ENCODE measurements around the gene TSPAN14. TPM values are rescaled to one million over a fixed set of nuclear protein-coding genes. Genes with fewer than 3 reads are reported as not detected.

The TSPAN14 gene
- total and polyA plus RNA-seq, 2 experiments from 2014 or later = 17.9 to 40.7 TPM

DNA sequence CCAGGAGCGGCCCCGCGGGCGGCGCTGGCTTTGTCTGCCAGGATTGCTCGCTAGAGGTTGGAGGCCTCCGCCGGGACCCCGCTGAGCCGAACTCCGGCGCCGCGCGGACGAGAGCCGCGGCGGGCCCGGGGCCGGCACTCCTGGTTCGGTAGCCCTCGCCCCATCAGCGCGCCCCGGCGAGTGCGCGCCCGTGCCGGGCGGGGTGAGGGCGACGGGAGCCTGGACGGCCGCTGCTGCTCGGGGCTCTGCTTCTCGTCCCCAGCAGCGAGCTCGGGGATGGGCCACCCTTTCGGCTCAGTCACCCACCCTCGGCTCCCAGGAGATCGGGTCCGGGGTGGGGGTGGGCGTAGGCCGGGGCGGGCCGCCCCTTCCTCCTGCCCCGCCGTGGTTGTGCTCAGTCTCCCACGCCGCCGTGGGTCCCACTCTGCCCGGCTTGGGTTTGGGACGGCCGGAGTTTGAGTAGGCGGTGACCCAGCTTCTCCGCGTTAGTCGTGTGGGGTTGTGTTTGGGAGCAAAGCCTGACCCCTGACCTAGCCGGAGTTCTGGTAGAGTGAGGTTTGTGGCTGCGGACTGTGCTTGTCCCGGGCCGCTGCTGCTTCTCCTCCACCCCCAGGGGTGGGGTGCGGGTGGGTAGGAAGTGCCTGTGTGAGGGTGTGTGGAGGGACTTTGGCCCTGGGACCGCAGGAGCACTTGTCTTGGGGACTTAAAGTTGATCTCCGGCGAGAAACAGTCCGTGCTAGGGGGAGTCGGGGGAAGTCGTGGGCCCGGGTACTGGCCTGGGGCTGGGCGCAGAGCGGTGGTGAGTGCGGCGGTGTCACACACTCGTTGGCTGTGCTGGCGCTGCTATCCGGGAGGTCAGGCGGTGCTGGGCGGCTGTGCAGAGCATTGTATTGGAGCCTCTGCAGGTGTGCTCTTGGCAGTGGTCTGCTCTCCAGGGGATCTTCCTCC lies 677 bp downstream of the TSPAN14 start:
- H2AFZ ChIP-seq = peak overlapping the region; percentile 76
- H3K27me3 Mint-ChIP-seq (ENCODE audit: insufficient read depth, low read depth, poor library complexity) = peaks cover 13% of the 10 kb centered on the region
- peak overlapping the region; percentile 86 for H3K4me3 ChIP-seq
- no peaks in the 10 kb centered on the region for H3K9me3 Mint-ChIP-seq
- H4K20me1 ChIP-seq (replicated peaks; ENCODE audit: insufficient read depth) = peaks cover 41% of the 10 kb centered on the region
- no peak for TF ChIP-seq EZH2 (IDR thresholded peaks at IDR 0.05; ENCODE audit: low read depth, unreplicated experiment)
- TF ChIP-seq, protein P1, sequence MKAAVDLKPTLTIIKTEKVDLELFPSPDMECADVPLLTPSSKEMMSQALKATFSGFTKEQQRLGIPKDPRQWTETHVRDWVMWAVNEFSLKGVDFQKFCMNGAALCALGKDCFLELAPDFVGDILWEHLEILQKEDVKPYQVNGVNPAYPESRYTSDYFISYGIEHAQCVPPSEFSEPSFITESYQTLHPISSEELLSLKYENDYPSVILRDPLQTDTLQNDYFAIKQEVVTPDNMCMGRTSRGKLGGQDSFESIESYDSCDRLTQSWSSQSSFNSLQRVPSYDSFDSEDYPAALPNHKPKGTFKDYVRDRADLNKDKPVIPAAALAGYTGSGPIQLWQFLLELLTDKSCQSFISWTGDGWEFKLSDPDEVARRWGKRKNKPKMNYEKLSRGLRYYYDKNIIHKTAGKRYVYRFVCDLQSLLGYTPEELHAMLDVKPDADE (IDR thresholded peaks at IDR 0.05) = no peak
- no peak for TF ChIP-seq JUNB (IDR thresholded peaks at IDR 0.05; ENCODE audit: unreplicated experiment)
- no peak for TF ChIP-seq STAT1 (IDR thresholded peaks at IDR 0.05; ENCODE audit: unreplicated experiment)
- TF ChIP-seq, protein P2, sequence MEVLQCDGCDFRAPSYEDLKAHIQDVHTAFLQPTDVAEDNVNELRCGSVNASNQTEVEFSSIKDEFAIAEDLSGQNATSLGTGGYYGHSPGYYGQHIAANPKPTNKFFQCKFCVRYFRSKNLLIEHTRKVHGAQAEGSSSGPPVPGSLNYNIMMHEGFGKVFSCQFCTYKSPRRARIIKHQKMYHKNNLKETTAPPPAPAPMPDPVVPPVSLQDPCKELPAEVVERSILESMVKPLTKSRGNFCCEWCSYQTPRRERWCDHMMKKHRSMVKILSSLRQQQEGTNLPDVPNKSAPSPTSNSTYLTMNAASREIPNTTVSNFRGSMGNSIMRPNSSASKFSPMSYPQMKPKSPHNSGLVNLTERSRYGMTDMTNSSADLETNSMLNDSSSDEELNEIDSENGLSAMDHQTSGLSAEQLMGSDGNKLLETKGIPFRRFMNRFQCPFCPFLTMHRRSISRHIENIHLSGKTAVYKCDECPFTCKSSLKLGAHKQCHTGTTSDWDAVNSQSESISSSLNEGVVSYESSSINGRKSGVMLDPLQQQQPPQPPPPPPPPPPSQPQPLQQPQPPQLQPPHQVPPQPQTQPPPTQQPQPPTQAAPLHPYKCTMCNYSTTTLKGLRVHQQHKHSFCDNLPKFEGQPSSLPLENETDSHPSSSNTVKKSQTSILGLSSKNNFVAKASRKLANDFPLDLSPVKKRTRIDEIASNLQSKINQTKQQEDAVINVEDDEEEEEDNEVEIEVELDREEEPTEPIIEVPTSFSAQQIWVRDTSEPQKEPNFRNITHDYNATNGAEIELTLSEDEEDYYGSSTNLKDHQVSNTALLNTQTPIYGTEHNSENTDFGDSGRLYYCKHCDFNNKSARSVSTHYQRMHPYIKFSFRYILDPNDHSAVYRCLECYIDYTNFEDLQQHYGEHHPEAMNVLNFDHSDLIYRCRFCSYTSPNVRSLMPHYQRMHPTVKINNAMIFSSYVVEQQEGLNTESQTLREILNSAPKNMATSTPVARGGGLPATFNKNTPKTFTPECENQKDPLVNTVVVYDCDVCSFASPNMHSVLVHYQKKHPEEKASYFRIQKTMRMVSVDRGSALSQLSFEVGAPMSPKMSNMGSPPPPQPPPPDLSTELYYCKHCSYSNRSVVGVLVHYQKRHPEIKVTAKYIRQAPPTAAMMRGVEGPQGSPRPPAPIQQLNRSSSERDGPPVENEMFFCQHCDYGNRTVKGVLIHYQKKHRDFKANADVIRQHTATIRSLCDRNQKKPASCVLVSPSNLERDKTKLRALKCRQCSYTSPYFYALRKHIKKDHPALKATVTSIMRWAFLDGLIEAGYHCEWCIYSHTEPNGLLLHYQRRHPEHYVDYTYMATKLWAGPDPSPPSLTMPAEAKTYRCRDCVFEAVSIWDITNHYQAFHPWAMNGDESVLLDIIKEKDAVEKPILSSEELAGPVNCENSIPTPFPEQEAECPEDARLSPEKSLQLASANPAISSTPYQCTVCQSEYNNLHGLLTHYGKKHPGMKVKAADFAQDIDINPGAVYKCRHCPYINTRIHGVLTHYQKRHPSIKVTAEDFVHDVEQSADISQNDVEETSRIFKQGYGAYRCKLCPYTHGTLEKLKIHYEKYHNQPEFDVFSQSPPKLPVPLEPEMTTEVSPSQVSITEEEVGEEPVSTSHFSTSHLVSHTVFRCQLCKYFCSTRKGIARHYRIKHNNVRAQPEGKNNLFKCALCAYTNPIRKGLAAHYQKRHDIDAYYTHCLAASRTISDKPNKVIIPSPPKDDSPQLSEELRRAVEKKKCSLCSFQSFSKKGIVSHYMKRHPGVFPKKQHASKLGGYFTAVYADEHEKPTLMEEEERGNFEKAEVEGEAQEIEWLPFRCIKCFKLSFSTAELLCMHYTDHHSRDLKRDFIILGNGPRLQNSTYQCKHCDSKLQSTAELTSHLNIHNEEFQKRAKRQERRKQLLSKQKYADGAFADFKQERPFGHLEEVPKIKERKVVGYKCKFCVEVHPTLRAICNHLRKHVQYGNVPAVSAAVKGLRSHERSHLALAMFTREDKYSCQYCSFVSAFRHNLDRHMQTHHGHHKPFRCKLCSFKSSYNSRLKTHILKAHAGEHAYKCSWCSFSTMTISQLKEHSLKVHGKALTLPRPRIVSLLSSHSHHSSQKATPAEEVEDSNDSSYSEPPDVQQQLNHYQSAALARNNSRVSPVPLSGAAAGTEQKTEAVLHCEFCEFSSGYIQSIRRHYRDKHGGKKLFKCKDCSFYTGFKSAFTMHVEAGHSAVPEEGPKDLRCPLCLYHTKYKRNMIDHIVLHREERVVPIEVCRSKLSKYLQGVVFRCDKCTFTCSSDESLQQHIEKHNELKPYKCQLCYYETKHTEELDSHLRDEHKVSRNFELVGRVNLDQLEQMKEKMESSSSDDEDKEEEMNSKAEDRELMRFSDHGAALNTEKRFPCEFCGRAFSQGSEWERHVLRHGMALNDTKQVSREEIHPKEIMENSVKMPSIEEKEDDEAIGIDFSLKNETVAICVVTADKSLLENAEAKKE (CRISPR knock-in tag; IDR thresholded peaks at IDR 0.05) = no peak
- H3K9me2 ChIP-seq (ENCODE audit: insufficient read depth) = 0 out of 2 replicates have a peak, but pooled peaks cover 7% of the 10 kb centered on the region
- H3K79me2 ChIP-seq (replicated peaks; ENCODE audit: insufficient read depth) = peaks cover 46% of the 10 kb centered on the region
- no peaks in the 10 kb centered on the region for H3K36me3 ChIP-seq (ENCODE audit: insufficient read depth)
- H3K4me2 ChIP-seq = peak overlapping the region; percentile 99
- H3K27me3 ChIP-seq (ENCODE audit: insufficient read depth) = peaks cover 5% of the 10 kb centered on the region; the same call in 1 of the 2 replicates
- peaks cover 6% of the 10 kb centered on the region; the same call in 1 of the 2 replicates for H3F3A ChIP-seq (replicated peaks; ENCODE audit: low read depth)
- H3K27ac ChIP-seq (ENCODE audit: low read depth) = peak overlapping the region; percentile 74; the same call in 1 of the 2 replicates
- peak overlapping the region; percentile 93 for H3K4me3 Mint-ChIP-seq
- H3K4me1 Mint-ChIP-seq = peaks cover 37% of the 10 kb centered on the region
- H3K4me1 ChIP-seq (ENCODE audit: insufficient read depth) = peaks cover 47% of the 10 kb centered on the region
- no peaks in the 10 kb centered on the region for H3K36me3 Mint-ChIP-seq (ENCODE audit: low read depth)
- H3K27ac Mint-ChIP-seq = peak overlapping the region; percentile 88
- ATAC-seq (peak; percentile 31), DNase-seq (ENCODE audit: low spot score) (peak; percentile 59)

Measured in GM23338 (cell line).